ENCODE measurements around the gene TMEM175.

TMEM175 gene

GRCh38 chr4:931960-932712, at the start of gene TMEM175, which contains the start of gene GAK:
TSS of gene TMEM175 (plus strand) at chr4:932460. CDS start at chr4:947740, 15,280 bp downstream.
TSS of gene GAK (minus strand) at chr4:932316. CDS start at chr4:932187, 129 bp downstream.
- peak; percentile 47 to 98 (median 89) for DNase-seq

GRCh38 chr4:882646-883045, 49.6 kb upstream of the TMEM175 start:
- no peak for DNase-seq

- DNase-seq = no peak
Observed at GRCh38 chr4:883377-884095, 48.7 kb upstream of the TMEM175 start.

- DNase-seq = no peak
Observed at GRCh38 chr4:884259-884658, 48.0 kb upstream of the TMEM175 start.

- DNase-seq = no peak
Observed at GRCh38 chr4:884896-885295, 47.4 kb upstream of the TMEM175 start.

- no peak for DNase-seq
Observed at GRCh38 chr4:885353-885752, 46.9 kb upstream of the TMEM175 start.

GRCh38 chr4:886244-886643, 46.0 kb upstream of the TMEM175 start:
- no peak for DNase-seq

GRCh38 chr4:887034-887763, 45.1 kb upstream of the TMEM175 start:
- DNase-seq = no peak

- no peak for DNase-seq
Observed at GRCh38 chr4:888029-888428, 44.2 kb upstream of the TMEM175 start.

- DNase-seq = no peak
Observed at GRCh38 chr4:889516-889915, 42.7 kb upstream of the TMEM175 start.

GRCh38 chr4:890036-890695, 42.1 kb upstream of the TMEM175 start:
- no peak for DNase-seq

GRCh38 chr4:891747-892146, 40.5 kb upstream of the TMEM175 start:
- DNase-seq = no peak

GRCh38 chr4:892780-893179, 39.5 kb upstream of the TMEM175 start:
- no peak for DNase-seq

GRCh38 chr4:893276-893994, 38.8 kb upstream of the TMEM175 start:
- DNase-seq = no peak

- no peak for DNase-seq
Observed at GRCh38 chr4:893995-894705, 38.1 kb upstream of the TMEM175 start.

GRCh38 chr4:895596-895995, 36.7 kb upstream of the TMEM175 start:
- no peak for DNase-seq

- no peak for DNase-seq
Observed at GRCh38 chr4:896216-896615, 36.0 kb upstream of the TMEM175 start.

GRCh38 chr4:896630-897029, 35.6 kb upstream of the TMEM175 start:
- DNase-seq = no peak

- DNase-seq = no peak
Observed at GRCh38 chr4:898123-898522, 34.1 kb upstream of the TMEM175 start.

GRCh38 chr4:898869-899555, 33.2 kb upstream of the TMEM175 start:
- DNase-seq = peak in 9 of 56 donors; percentile 13 to 33 (median 17)
